Pulmonary artery endothelial cell (primary cell): ENCODE data around the gene TSPAN13. TPM values are rescaled to one million over a fixed set of nuclear protein-coding genes. Genes with fewer than 3 reads are reported as not detected.

ENCODE experiments used
- DNase-seq: peaks from one replicate; pipeline ENCODE4 v3.0.0-alpha.2; 2011; ENCODE audit warnings: low read depth, low spot score
- total RNA-seq: library from RNA; depleted of rRNA; stranded (reverse); fragments of >200 nt; gene quantifications from 2 replicates; pipeline ENCODE4 v1.2.3, GENCODE V29; 2014

TSPAN13 gene
- total RNA-seq, 1 donor from 2014 or later: 19.4 TPM

- no peak for DNase-seq
These were observed 59.1 kb downstream of the TSPAN13 start for GRCh38 chr7:16812542-16813231.

- DNase-seq: no peak
These were observed 59.7 kb downstream of the TSPAN13 start for GRCh38 chr7:16813232-16813616.

- no peak for DNase-seq
These were observed 61.4 kb downstream of the TSPAN13 start for GRCh38 chr7:16815001-16815400.

- no peak for DNase-seq
These were observed 63.3 kb downstream of the TSPAN13 start for GRCh38 chr7:16816824-16817223.

DNA sequence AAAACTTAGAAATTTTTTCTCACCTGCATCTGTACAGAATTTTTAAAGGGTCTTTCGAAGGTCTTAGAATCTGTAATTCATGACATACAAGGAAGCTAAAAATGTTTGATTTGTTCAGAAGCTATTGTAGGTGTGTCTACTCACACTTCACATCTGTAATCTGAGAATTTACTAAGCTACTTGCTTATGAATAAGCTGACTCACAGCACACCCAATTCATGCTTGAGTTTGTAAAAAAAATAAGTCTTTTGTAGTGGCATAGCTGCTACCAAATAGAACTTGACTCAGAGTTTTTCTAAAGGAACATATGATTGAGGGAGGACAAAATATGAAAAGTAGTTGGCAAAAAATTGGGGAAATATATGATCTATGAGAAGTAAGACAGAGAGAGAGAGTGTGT is 64.0 kb downstream of the TSPAN13 start:
- no peak for DNase-seq

DNA sequence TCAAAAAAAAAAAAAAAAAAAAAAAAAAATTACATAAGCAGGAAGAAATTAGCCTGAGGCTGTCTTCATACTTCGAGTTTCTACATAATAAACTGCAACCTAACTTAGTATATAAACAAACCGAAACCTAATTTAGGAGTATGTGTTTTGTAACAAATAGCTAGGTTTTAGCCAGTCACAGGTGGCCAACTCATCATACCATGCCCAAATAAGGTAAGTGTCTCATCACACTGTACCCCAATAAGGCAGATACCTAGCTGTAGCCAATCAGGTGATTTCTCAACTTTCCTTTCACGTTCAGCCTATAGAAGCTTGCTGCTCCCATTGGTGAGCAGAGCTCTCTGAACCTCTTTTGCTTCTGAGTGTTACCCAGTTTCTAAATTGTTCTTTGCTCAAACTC is 65.2 kb downstream of the TSPAN13 start:
- DNase-seq: no peak

DNA sequence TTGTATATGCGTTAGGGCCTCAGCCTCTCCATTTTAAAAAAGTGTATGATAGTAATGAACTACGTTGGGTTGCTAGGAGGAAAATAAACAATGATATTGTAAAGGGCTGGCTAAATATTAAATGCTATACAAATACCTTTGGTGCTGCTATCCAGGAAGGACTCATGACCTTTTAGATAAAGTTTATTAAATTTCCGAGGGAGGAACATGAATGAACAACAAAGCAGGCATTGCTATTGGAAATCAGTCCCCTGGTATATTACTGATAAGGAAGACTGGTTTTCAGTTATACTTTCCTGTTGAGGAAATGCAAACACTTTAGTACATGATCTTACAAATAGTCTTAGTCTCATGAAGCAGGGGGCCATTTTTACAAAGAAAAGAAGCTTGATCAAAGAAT is 68.5 kb downstream of the TSPAN13 start:
- no peak for DNase-seq

DNA sequence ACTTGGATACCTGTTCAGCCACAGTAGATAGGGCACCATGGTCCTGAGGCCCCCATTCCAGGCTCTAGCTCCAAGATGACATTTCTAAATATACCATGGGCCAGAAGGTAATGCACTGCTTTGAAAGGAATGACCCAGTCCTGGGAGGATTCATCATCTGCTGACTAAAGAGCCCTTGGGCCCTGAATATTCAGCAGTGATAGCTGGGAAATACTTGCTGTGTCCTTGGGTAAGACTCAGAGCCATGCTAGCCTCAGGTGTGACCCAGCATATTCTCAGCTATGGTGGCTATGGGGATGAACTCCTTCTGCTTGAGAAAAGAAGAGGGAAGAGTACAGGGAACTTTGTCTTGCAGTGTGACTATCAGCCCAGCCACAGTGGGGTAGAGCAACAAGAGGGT is 72.5 kb downstream of the TSPAN13 start:
- DNase-seq: no peak

DNA sequence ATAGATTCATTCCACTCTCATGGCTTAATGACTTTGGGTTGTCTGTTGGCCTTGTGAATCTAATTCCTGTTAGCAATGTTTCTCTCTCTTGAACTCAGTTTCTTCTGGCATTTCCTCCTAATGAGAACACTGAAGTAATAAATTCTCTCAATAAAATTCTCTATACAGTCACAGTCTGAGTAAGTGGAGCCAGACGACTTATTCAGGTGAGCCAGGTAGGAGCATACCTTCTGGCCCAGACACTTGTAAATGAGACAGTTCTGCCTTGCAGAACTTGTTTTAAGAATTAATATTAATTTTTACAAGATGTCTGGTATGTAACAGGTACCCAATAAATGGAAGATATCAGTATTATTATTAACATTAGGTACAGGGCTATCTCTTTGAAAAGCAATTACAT is 79.8 kb downstream of the TSPAN13 start:
- no peak for DNase-seq

Other genes with a start within 250 kb of the TSPAN13 start
- not detected in 2 replicates for gene LRRC72, start 226.9 kb upstream of the TSPAN13 start, total RNA-seq
- gene ANKMY2, start 108.0 kb upstream of the TSPAN13 start, total RNA-seq: 9.9 and 15.8 TPM in 2 replicates
- 89.0 and 99.1 TPM in 2 replicates for gene BZW2, start 107.6 kb upstream of the TSPAN13 start, total RNA-seq
- gene AGR2, start 51.2 kb downstream of the TSPAN13 start, total RNA-seq: not detected in 2 replicates
- gene AGR3, start 128.2 kb downstream of the TSPAN13 start, total RNA-seq: not detected in 2 replicates